ENCODE results near the gene FFAR1.
"Not testable (repeated sequence)": the region's sequence is repeated elsewhere in the genome, so short reads cannot be mapped to it uniquely, and the experiment has no call there.

The FFAR1 gene

GRCh38 chr19:35344511-35345031 is 3.1 kb upstream of the FFAR1 start:
- DNase-seq: no peak

DNA sequence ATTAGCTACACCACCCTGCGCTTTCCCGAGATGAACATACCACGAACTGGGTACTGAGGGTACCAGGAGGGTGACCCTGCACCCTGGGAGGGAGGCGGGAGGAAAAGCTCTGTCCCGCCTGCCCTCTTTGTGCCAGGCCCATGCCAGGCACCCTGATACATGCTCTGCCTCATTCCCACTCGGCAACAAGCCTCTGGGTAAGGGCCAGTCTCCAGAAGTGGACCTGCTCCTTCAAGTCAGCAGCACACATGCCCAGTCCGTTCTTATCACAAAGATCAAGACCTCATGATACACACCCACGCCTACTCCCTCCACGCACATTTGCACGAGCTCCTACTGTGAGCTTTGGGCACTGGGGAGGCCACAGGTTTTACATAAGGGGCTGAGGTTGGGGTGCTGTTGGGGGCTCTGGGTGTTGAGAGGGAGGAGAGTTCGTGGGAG is 2.0 kb upstream of the FFAR1 start:
- no peak for DNase-seq

DNA sequence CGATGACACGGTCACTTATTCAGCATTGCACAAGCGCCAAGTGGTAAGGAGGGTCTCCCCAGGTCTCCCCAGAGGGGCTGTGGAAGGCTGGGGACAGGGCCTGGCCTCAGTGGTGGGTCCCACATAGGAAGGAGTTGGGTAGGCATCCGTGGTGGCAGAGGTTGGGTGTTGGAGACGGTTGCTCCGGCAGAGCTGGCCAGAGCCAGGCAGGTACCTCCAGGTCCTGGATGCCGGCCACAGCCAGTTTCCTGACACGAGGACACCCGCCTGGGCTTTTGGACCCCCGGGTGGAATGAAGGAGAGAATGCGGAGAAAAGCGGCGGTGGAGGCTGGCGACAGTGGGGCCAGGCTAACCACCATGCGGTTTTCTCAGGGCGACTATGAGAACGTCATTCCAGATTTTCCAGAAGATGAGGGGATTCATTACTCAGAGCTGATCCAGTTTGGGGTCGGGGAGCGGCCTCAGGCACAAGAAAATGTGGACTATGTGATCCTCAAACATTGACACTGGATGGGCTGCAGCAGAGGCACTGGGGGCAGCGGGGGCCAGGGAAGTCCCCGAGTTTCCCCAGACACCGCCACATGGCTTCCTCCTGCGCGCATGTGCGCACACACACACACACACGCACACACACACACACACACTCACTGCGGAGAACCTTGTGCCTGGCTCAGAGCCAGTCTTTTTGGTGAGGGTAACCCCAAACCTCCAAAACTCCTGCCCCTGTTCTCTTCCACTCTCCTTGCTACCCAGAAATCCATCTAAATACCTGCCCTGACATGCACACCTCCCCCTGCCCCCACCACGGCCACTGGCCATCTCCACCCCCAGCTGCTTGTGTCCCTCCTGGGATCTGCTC is 1.3 kb upstream of the FFAR1 start:
- peak; percentile 86 for DNase-seq

DNA sequence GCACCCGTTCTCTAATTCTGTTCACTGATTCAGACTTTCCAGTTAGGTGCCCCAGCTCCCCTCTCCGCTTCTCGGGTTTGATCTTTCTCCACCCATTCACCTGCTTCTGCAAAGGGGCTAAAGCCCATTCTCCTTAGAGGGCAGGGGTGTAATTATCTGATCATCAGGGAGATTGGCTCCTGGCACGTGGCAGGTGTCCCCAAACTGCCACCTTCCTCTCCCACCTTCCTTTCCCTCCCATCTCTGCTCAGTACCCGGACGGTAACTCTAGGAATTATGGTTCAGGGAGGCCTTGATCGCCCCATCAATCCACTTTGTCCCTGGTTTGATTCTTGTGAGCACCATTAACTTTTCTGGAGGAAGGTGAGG is 212 bp downstream of the FFAR1 start:
- DNase-seq: no peak

DNA sequence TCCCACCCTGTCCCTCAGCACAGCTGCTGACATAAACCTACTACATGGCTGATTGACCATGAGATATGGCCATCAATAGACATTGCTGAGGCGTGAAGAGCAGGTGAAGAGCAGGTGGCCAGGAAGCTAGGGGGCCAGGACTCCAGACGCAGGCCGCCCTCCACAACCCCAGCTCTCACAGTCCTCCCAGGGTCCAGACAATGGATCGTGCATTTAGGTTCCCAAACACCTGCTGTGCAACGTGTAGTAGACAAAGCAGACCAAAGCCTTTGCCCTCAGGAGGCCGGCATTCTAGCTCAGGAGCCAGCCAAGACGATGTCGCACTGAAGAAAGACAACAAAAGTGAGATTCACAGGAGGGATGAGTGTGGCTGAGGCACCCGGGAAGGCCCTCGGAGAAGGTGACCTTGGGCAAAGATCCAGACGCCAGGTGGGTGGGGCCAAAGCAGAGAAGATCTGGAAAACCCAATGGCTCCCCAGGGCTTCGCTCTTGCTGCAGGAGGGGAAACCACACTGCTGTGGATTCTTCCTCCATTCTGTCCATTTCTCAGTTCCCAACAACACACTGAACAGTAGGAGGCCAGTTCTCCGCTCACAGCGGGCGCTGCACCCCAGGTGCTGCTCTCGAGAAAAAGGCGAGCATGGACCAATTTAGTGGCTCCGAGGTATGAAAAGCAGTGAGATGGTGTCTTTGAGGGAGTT is 1.4 kb downstream of the FFAR1 start:
- peak; percentile 50 for DNase-seq

- peak; percentile 51 for DNase-seq
Measured at GRCh38 chr19:35349614-35350521, 2.2 kb downstream of the FFAR1 start.

- DNase-seq: no peak
Measured at GRCh38 chr19:35350591-35350990, 2.9 kb downstream of the FFAR1 start.

GRCh38 chr19:35351411-35352176 is 3.9 kb downstream of the FFAR1 start:
- DNase-seq: no peak

GRCh38 chr19:35352177-35352447 is 4.4 kb downstream of the FFAR1 start:
- no peak for DNase-seq

- peak; percentile 85 for DNase-seq
Measured at GRCh38 chr19:35352448-35353304, 5.0 kb downstream of the FFAR1 start.

- DNase-seq: no peak
Measured at GRCh38 chr19:35353635-35354034, 5.9 kb downstream of the FFAR1 start.

- DNase-seq: no peak
Measured at GRCh38 chr19:35354898-35355297, 7.2 kb downstream of the FFAR1 start.

DNA sequence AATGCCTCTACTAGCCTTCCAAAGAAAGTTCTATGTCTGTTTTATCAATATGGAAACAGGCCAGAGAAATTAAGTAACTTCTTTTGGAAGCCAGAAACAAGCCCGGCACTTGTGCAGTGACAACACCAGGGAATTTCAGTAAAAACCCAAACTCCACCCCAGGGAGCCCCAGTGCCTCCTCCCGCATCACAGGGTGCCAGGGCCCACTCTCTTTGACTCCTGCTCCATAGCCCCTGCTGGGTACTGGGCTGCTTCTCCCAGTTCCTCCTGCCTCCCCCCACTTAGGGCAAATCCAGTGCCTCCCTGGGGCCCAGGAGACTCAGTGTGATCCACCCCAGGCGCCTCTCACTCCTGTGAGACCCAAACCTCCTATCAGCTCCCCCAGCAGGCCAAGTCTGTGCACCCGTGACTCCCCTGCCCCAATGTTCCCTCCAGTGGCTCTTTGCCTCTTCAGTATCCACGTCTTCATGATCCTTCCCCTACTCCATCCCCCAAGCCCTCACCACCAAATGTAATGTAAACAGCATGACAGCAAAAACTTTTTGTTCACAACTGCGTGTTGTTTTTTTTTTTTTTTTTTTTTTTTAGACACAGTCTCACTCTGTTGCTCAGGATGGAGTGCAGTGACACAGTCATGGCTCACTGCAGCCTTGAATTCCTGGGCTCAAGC is 8.2 kb downstream of the FFAR1 start:
- DNase-seq: no peak

DNA sequence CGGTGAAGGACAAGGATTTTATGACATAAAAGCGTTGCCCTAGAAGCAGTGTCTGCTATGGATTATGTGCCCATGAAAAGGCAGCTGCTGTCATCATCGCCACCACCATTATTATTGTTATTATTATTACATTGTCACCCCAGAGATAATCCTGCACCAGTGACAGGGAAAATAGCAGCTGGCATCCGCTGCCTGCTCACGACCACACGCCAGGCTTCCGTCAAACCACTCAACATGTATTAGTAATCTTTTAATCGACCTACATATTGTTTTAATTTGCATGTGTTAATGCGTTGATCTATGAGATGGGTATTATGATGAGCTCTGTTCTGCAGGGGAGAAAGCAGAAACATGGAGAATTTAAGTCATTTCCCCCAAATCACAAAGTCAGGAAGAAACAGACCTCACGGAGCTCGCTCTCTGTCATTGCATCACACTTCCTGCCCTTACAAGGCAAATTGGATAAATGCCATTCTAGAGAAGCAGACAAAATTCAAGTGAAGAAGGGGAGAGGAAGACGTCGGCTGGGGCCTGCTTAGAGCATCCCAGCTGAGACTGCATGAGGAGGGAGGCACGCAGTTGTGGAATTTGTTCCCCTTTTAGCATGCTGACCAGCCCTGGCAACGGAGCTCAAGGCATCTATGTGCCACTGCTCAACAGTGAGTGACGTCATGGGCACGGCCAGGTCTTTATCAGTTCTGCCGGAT is 10.3 kb downstream of the FFAR1 start, which contains the start of gene FFAR3:
TSS of gene FFAR3 (plus strand) at position 594 of the 707 bp plus-strand sequence. CDS start 431 bp downstream, outside the sequence.
- DNase-seq: no peak

- not testable (repeated sequence) for DNase-seq
Measured at GRCh38 chr19:35358834-35359233, 11.1 kb downstream of the FFAR1 start.

- not testable (repeated sequence) for DNase-seq
Measured at GRCh38 chr19:35359395-35359794, 11.7 kb downstream of the FFAR1 start.

GRCh38 chr19:35360081-35360480 is 12.4 kb downstream of the FFAR1 start:
- not testable (repeated sequence) for DNase-seq

- no peak for DNase-seq
Measured at GRCh38 chr19:35360880-35361420, 13.2 kb downstream of the FFAR1 start.

DNA sequence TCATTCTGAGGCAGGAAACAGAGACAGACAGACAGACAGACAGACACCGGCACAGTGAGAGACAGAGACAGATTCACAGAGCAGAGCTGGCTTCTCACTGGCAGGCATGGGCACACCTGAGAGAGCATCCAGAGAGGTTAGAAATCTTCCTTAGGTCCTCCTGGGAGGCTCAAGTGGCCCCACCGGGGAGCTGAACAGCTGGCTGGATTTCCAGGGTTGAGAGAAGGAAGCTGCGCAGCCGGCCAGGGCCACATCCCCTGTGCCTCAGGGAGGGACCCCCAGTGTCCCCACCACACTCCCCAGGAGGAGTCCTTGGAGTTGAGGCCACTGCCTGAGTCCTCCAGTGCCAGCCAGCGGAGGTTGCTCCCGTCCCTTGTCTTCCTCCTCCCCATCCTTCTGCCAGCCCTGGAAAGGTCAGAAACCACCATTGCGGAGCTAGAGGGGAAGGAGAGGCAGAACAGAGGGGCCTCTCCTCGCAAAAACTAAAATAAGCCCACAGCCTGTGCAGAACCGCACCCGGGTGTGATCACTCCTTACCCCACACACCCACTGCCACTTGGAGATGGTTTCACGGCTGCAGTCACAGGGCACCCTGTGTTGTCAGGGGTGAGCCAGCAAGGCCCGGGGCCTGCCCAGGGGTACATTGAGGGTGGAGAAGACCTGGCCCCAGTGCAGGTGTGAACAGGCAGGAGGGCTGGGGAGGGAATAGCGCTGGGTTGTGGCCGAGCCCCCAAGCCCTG is 14.7 kb downstream of the FFAR1 start:
- peak; percentile 41 for DNase-seq
